GM18873 (cell line): ENCODE data around the gene AMN1.
A peak's percentile ranks its signal among the peaks of the same experiment; 100 is the strongest.
"Not testable (repeated sequence)": the region's sequence is repeated elsewhere in the genome, so short reads cannot be mapped to it uniquely, and the experiment has no call there.

Source experiments
- ATAC-seq: cut with Tn5 transposase; IDR thresholded peaks from one replicate; pipeline ENCODE4 v1.9.1; 2021; ENCODE audit warnings: mild to moderate bottlenecking, moderate library complexity, moderate number of reproducible peaks; ENCODE audit not compliant: unreplicated experiment, low FRiP score

AMN1 gene

GRCh38 chr12:31733549-31734432 lies 5.0 kb upstream of the AMN1 start:
- ATAC-seq, result not testable (repeated sequence)

GRCh38 chr12:31732926-31733548 lies 4.2 kb upstream of the AMN1 start:
- ATAC-seq, result no peak

GRCh38 chr12:31731203-31731602 lies 2.4 kb upstream of the AMN1 start:
- ATAC-seq, result not testable (repeated sequence)

GRCh38 chr12:31729705-31730104 lies 884 bp upstream of the AMN1 start:
- ATAC-seq, result no peak

- no peak for ATAC-seq
These were observed 418 bp downstream of the AMN1 start for GRCh38 chr12:31728289-31728916.

DNA sequence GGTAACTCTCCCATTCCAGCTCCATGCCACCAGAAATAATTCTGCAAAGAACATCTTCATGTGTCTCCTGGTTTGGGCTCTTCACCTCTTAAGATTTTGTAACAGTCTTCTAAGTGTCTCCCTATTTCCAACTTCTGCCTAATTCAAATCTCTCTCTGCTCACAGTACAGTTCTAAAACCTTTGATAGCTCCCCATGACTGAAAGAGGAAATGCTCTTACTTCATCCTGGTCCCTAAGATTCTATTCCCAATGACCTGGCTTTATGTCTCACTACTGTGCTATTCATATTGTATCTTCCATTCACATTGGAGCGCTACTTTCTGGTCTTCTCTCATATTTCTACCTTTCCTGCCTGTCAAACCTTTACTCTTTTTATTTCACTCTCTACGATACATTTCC lies 1.6 kb downstream of the AMN1 start:
- ATAC-seq, result no peak

GRCh38 chr12:31726575-31726974 lies 2.2 kb downstream of the AMN1 start:
- ATAC-seq, result no peak

DNA sequence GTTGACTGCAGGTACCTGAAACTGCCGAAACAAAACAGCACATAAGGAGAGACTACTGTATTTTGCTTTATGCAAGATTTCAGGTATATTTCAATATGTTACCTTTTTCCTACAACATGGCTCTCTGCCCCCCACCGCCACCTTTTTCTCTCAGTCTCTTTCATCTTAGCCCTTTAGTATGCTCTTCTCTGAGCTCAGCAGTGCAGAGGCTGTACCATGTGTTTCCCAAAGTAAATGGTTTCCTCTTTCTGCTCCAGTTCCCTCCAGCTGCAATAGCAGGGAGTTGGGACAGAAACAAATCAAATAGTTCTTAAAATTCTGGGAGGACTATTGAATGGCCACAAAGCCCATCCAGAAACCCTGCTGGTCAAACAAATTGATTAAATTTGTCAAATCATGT lies 4.3 kb downstream of the AMN1 start:
- ATAC-seq, result no peak

DNA sequence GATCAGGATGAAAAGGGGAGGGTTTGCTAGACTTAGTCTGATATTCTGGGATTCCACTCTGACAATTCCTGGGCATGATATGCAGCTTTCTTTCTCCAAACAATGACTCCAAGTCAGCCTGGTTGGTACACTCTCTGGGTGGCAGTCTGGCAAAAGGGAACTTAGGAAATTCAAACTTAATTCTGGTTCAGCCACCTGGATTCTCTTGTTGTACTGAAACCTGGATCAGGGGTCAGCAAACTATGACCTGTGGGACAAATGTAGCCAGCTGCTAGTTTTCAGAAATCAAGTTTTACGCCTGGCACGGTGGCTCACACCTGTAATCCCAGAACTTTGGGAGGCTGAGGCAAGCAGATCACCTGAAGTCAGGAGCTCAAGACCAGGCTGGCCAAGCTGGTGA lies 6.2 kb downstream of the AMN1 start:
- no peak for ATAC-seq

GRCh38 chr12:31718542-31719198 lies 10.2 kb downstream of the AMN1 start:
- ATAC-seq, result not testable (repeated sequence)

GRCh38 chr12:31716998-31717397 lies 11.8 kb downstream of the AMN1 start:
- not testable (repeated sequence) for ATAC-seq

DNA sequence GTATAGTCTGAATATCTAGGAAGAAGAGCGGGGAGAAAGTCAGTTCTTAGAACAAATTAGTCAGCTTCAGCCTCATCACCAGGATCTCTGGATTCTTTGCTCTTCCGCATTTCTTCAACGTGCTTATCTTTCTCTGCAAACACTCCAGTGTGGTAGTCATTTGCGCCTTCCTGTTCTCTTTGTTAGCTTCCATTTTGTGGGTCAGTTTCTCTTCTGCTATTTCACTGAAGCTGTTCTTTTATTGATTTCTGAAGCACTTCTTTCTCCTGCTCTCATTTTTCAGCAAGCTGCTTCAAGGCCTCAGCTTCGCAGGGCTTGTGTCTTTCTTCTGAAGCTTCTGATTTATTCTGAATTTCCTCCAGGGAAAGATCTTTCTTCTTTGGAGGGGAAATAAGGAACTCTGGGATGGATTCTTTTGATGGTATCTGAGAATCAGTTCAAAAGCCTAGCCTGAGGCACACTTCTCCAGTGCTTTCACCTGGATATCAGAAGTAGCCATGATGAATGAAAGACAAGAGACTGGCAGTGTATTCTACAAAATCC lies 13.5 kb downstream of the AMN1 start:
- ATAC-seq, result peak; percentile 73

- ATAC-seq, result peak; percentile 20
These were observed 14.2 kb downstream of the AMN1 start for GRCh38 chr12:31714406-31715271.

GRCh38 chr12:31712877-31713276 lies 15.9 kb downstream of the AMN1 start:
- ATAC-seq, result no peak

DNA sequence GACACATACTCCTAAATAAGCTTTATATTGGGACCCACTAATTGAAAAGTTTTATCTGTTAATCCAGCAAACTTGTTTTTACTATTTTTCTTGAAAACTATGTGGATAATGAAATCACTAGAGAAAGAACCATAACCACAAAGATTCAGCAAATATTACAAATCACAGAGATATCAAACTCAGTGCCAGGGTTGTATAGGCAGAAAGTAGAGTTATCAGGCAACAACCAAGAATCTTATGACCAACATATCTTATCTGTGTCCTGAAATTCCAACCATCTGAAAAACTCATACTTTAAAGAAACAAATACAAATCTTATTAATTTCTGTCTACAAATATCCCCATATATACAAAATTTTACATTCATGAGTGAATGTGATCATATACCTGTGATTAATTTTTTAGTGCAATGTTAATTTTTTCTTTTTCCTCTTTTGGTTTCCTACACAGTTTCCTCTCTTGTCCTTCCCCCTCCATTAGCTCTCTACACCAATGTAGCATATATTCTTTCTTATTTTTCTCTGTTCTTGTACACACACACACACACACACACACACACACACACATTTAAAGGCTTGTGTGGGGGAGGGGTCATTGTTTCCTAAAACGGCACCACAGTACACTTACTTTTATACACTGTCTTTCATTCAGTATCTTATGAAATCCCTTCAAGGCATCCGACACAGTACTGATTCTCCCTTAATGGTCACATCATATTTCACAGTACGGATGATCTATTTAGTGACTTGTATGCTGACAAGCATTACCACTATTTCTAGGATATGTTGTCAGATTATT lies 18.6 kb downstream of the AMN1 start:
- no peak for ATAC-seq

GRCh38 chr12:31708118-31708517 lies 20.7 kb downstream of the AMN1 start:
- ATAC-seq, result not testable (repeated sequence)

DNA sequence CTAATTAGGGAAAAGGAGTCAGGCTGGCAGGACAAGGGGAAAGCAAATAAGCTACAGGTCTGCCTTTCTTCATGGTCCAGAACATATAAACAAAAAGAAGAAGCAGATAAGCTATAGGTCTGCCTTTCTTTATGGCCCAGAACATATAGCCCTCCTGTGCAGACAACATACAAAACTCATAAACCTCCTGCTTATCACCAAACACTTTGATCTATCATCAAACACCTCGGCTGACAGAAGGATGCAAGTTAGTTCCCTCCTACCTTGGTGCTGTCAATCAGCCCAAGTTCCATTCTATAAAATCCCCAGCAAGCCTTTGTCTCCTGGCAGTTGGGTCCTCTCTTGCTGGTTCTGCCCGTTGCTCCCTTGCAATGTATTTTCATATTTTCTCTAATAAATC lies 23.2 kb downstream of the AMN1 start:
- no peak for ATAC-seq

DNA sequence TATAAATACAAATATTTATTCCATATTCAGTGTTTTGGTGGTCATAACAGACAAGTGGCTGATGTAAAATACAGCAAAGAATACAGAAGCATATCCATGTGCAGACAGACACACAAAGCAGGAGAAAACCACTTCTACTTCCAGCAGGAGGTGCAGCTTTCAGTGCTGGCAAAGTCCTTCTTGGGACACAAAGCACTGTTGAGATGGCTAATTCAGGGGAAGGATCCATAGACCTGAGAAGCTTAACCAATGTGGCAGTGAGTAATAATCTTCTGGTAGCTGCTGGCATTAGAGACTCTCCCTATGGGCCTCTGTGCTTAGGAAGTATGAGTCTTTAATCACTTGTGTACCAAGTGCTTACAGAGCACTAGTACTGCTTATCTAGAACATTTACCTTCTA lies 26.8 kb downstream of the AMN1 start:
- no peak for ATAC-seq

GRCh38 chr12:31689921-31690320 lies 38.9 kb downstream of the AMN1 start:
- not testable (repeated sequence) for ATAC-seq
